HL-60/S4 treated with retinoic acid at 250 ng/mL for 4 days and 3 days (cell line): ENCODE measurements around the gene ARAP2.
"Not testable (repeated sequence)": the region's sequence is repeated elsewhere in the genome, so short reads cannot be mapped to it uniquely, and the experiment has no call there.

Source experiments
- in situ Hi-C: fragments of 300-500 bp; cut with MboI; formaldehyde crosslinking; loops from 2 replicates; pipeline ENCODE4 v1.7.0; 2022; ENCODE audit warnings: low sequenced_read_pairs

Gene ARAP2

GRCh38 chr4:36189511-36190226, 54.6 kb downstream of the ARAP2 start:
- in situ Hi-C loops, result no loop called here

GRCh38 chr4:36187723-36188333, 56.5 kb downstream of the ARAP2 start:
- in situ Hi-C loops, result no loop called here

- in situ Hi-C loops, result no loop called here
These were observed 60.5 kb downstream of the ARAP2 start for GRCh38 chr4:36183665-36184393.

GRCh38 chr4:36183232-36183631, 61.1 kb downstream of the ARAP2 start:
- in situ Hi-C loops, result no loop called here

- in situ Hi-C loops, result not testable (repeated sequence)
These were observed 62.0 kb downstream of the ARAP2 start for GRCh38 chr4:36182315-36182714.

- in situ Hi-C loops, result no loop called here
These were observed 64.1 kb downstream of the ARAP2 start for GRCh38 chr4:36180206-36180605.

- in situ Hi-C loops, result no loop called here
These were observed 65.8 kb downstream of the ARAP2 start for GRCh38 chr4:36178484-36178883.

GRCh38 chr4:36177946-36178345, 66.4 kb downstream of the ARAP2 start:
- in situ Hi-C loops, result no loop called here

GRCh38 chr4:36174570-36174969, 69.7 kb downstream of the ARAP2 start:
- in situ Hi-C loops, result no loop called here

GRCh38 chr4:36173905-36174304, 70.4 kb downstream of the ARAP2 start:
- in situ Hi-C loops, result no loop called here

- in situ Hi-C loops, result no loop called here
These were observed 71.7 kb downstream of the ARAP2 start for GRCh38 chr4:36172656-36173055.

- in situ Hi-C loops, result no loop called here
These were observed 76.0 kb downstream of the ARAP2 start for GRCh38 chr4:36168127-36168878.

- in situ Hi-C loops, result no loop called here
These were observed 78.7 kb downstream of the ARAP2 start for GRCh38 chr4:36165631-36166005.

- in situ Hi-C loops, result no loop called here
These were observed 79.2 kb downstream of the ARAP2 start for GRCh38 chr4:36164900-36165630.

- in situ Hi-C loops, result no loop called here
These were observed 81.1 kb downstream of the ARAP2 start for GRCh38 chr4:36163198-36163597.

GRCh38 chr4:36159208-36159607, 85.1 kb downstream of the ARAP2 start:
- in situ Hi-C loops, result no loop called here

GRCh38 chr4:36152735-36153134, 91.6 kb downstream of the ARAP2 start:
- in situ Hi-C loops, result no loop called here

GRCh38 chr4:36142504-36142903, 101.8 kb downstream of the ARAP2 start:
- in situ Hi-C loops, result no loop called here

GRCh38 chr4:36141186-36141585, 103.1 kb downstream of the ARAP2 start:
- in situ Hi-C loops, result no loop called here

GRCh38 chr4:36140421-36140820, 103.9 kb downstream of the ARAP2 start:
- in situ Hi-C loops, result no loop called here

GRCh38 chr4:36138220-36138619, 106.1 kb downstream of the ARAP2 start:
- in situ Hi-C loops, result no loop called here
